SK-N-SH (cell line): ENCODE measurements around the gene AKAP12.

Experiments
- CTCF ChIP-seq: fragments of 200-600 bp; sonication (generic); IDR thresholded peaks from 2 replicates; pipeline ENCODE4 v1.6.1; 2017; ENCODE audit warnings: antibody characterized with exemption, mild to moderate bottlenecking, moderate library complexity
- EP300 ChIP-seq, 2 experiments: IDR thresholded peaks; 2 replicates each; pipeline versions ENCODE4 v1.4.0 to v1.6.1; 2012; ENCODE audit warnings: borderline replicate concordance in 1 of 2, low read depth in 1 of 2, low read length in 1 of 2
- JUND ChIP-seq: IDR thresholded peaks from 2 replicates; pipeline ENCODE4 v1.4.0; 2012
- NFIC ChIP-seq: IDR thresholded peaks from 2 replicates; pipeline ENCODE4 v1.4.0; 2012; ENCODE audit warnings: borderline replicate concordance
- POLR2AphosphoS5 ChIP-seq: IDR thresholded peaks from 2 replicates; pipeline ENCODE4 v1.6.1; 2012; ENCODE audit warnings: low read depth, low read length

GRCh38 chr6:151211075-151211474 lies 28.7 kb upstream of the AKAP12 start:
- TF ChIP-seq EP300 (IDR thresholded peaks at IDR 0.05; ENCODE audit: borderline replicate concordance in 1 of 2, low read depth in 1 of 2, low read length in 1 of 2) (no peak), POLR2AphosphoS5 (no peak), NFIC (no peak), CTCF (no peak), JUND (no peak)
